CD4-positive, alpha-beta T cell (primary cell): Measurements from ENCODE around the gene CYP26A1. TPM values are rescaled to one million over a fixed set of nuclear protein-coding genes. Genes with fewer than 3 reads are reported as not detected.

Experiments used
- ATAC-seq: fragments of 200-7000 bp; cut with Tn5 transposase; one replicate; pipeline ENCODE4 v1.10.0; 2022; ENCODE audit warnings: mild to moderate bottlenecking; ENCODE audit not compliant: poor library complexity
- CTCF ChIA-PET: fragments of 350-600 bp; sonication (Branson Sonifier 250); formaldehyde crosslinking; loops from one replicate; lab custom pipeline; 2021; ENCODE audit warnings: antibody characterized with exemption, inconsistent platforms; lab: Charles Lee
- POLR2A ChIA-PET: fragments of 350-600 bp; sonication (Branson Sonifier 250); formaldehyde crosslinking; loops from one replicate; lab custom pipeline; 2021; ENCODE audit warnings: antibody characterized with exemption, inconsistent platforms; lab: Charles Lee
- DNase-seq, 14 experiments: peaks; one replicate each; pipeline ENCODE4 v3.0.0-alpha.2; 2013 to 2020; ENCODE audit warnings: mixed read lengths in 2 of 14
- H3K27ac ChIP-seq, 2 donors: one replicate each; pipeline versions ENCODE4 v1.5.1 to v1.7.0; 2013; ENCODE audit warnings: low read length in 2 of 2, low read depth in 1 of 2, mild to moderate bottlenecking in 1 of 2
- H3K27me3 ChIP-seq, 2 experiments: 1 replicate in 1 of 2; 2 replicates in 1 of 2; pipeline versions ENCODE4 v1.6.1 to v1.7.0; 2013; ENCODE audit warnings: low read length in 2 of 2, control low read depth in 1 of 2, mild to moderate bottlenecking in 1 of 2, moderate library complexity in 1 of 2; ENCODE audit not compliant: insufficient read depth in 2 of 2, control insufficient read depth in 1 of 2
- H3K36me3 ChIP-seq: one replicate; pipeline ENCODE4 v1.6.1; 2013; ENCODE audit warnings: low read length, control low read depth; ENCODE audit not compliant: insufficient read depth
- H3K4me1 ChIP-seq: one replicate; pipeline ENCODE4 v1.6.1; 2013; ENCODE audit warnings: low read length, control low read depth; ENCODE audit not compliant: insufficient read depth
- H3K4me3 ChIP-seq: one replicate; pipeline ENCODE4 v1.5.1; 2013; ENCODE audit warnings: mild to moderate bottlenecking, low read length, moderate library complexity
- H3K9me3 ChIP-seq, 2 experiments: 1 replicate in 1 of 2; 2 replicates in 1 of 2; pipeline versions ENCODE4 v1.6.1 to v1.7.0; 2013; ENCODE audit warnings: low read length in 2 of 2, mild to moderate bottlenecking in 2 of 2, control low read depth in 1 of 2, moderate library complexity in 1 of 2; ENCODE audit not compliant: control insufficient read depth in 1 of 2, insufficient read depth in 1 of 2
- H3K27ac Mint-ChIP-seq: one replicate; pipeline ENCODE4 v1.8.0; 2020; ENCODE audit warnings: mixed read lengths
- H3K27me3 Mint-ChIP-seq: one replicate; pipeline ENCODE4 v1.8.0; 2021; ENCODE audit warnings: mixed read lengths
- H3K36me3 Mint-ChIP-seq: one replicate; pipeline ENCODE4 v1.8.0; 2021; ENCODE audit warnings: low read depth, mixed read lengths
- H3K4me1 Mint-ChIP-seq: one replicate; pipeline ENCODE4 v1.8.0; 2021; ENCODE audit warnings: low read depth, mixed read lengths
- H3K4me3 Mint-ChIP-seq: one replicate; pipeline ENCODE4 v1.8.0; 2020; ENCODE audit warnings: mild to moderate bottlenecking, mixed read lengths
- H3K9me3 Mint-ChIP-seq: one replicate; pipeline ENCODE4 v1.8.0; 2020; ENCODE audit warnings: mixed read lengths
- CTCF ChIP-seq: fragments of 200-600 bp; IDR thresholded peaks from one replicate; pipeline ENCODE4 v1.8.0; 2022; ENCODE audit warnings: antibody characterized with exemption, mild to moderate bottlenecking
- intact Hi-C, 2 experiments: fragments of 100-400 bp; cut with DNase I in 1 of 2; cut with micrococcal nuclease in 1 of 2; formaldehyde crosslinking; loops; one replicate each; pipeline versions ENCODE4 v1.15.1 to v1.9.0; 2023 to 2025; cut with DNase I, micrococcal nuclease
- total RNA-seq, 174 experiments: library from RNA in 2 of 174; stranded (reverse) in 2 of 174; gene quantifications; one replicate each; pipeline ENCODE4 v1.2.3 and lab custom pipeline; 2021 to 2026

CYP26A1 gene
- total RNA-seq, 2 experiments from 2014 or later, result not detected

GRCh38 chr10:93106631-93107072, 33.0 kb downstream of the CYP26A1 start:
- intact Hi-C loops, result no loop called here
- Mint-ChIP-seq H3K27ac (no peak overlapping the region), H3K4me3 (no peak overlapping the region), H3K4me1 (no peaks in the 10 kb centered on the region), H3K27me3 (peaks cover 5% of the 10 kb centered on the region), H3K36me3 (no peaks in the 10 kb centered on the region), H3K9me3 (no peaks in the 10 kb centered on the region)
- ChIA-PET CTCF (no interaction called here), POLR2A (no interaction called here)
- Histone ChIP-seq H3K27ac (no peak overlapping the region), H3K9me3 (no peaks in the 10 kb centered on the region), H3K36me3 (no peaks in the 10 kb centered on the region), H3K4me3 (no peak overlapping the region), H3K27me3 (no peaks in the 10 kb centered on the region), H3K4me1 (no peaks in the 10 kb centered on the region)
- DNase-seq (no peak), ATAC-seq (no peak)
- TF ChIP-seq CTCF, result no peak

DNA sequence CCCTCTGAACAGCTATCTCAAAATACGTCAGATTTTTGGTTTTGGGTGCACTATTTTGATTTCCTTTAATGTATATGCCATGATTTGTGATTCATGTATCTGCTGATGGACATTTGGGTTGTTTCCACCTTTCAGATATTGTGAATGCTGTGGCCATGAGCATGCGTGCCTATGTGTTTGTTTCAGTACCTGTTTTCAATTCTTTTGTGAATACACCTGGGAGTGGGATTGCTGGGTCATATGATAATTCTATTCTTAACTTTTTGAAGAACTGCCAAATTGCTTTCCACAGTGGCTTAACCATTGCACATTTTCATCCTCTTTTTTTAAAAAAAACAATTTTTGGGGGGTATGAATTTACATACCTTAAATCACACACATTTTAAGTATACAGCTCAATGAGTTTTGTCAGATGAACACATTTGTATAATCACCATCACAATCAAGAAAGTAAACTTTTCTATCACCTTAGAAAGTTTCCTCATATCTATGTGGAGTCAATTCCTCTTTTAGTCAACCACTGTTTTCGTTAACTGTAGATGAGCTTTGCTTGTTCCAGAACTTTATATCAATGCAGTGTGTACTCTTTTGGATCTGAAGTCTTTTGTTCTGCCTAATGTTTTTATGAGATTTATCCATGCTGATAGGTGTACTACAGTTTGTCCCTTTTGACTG, 36.9 kb downstream of the CYP26A1 start:
- Histone ChIP-seq H3K27ac (no peak overlapping the region), H3K36me3 (no peaks in the 10 kb centered on the region), H3K4me1 (peaks cover 6% of the 10 kb centered on the region), H3K27me3 (no peaks in the 10 kb centered on the region), H3K9me3 (no peaks in the 10 kb centered on the region), H3K4me3 (no peak overlapping the region)
- ChIA-PET CTCF (no interaction called here), POLR2A (no interaction called here)
- Mint-ChIP-seq H3K27me3 (peaks cover 21% of the 10 kb centered on the region), H3K36me3 (no peaks in the 10 kb centered on the region), H3K4me1 (peaks cover 4% of the 10 kb centered on the region), H3K9me3 (no peaks in the 10 kb centered on the region), H3K4me3 (no peak overlapping the region), H3K27ac (no peak overlapping the region)
- intact Hi-C loops, result loop anchor here in 1 of 2 experiments (10.0 kb wide), 1 partner anchor 374 kb away; the partner anchor contains the start of gene MYOF
- ATAC-seq (no peak), DNase-seq (no peak)
- TF ChIP-seq CTCF, result no peak

DNA sequence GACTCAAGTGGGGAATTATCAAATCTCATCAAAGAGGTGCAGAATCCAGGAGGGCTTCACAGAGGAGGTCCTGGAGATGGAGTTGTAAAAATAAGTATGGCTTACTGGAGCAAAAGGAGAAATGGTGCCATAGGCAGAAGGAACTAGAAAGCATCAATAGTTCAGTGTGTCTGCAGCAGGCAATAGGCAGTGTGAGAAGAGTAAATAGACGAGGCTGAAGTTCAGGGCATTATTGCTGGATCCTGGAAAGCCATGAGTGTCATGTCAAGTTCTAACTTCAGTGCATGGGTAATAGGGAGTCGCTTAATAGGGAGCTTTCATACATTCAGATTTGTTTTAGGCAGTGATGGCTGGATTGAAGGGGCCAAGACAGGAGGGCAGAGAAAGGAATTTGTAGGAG, 39.3 kb downstream of the CYP26A1 start:
- peaks cover 14% of the 10 kb centered on the region for H3K4me1 ChIP-seq
- ChIA-PET CTCF (no interaction called here), POLR2A (no interaction called here)
- Mint-ChIP-seq H3K27me3 (peaks cover 21% of the 10 kb centered on the region), H3K4me3 (no peak overlapping the region), H3K9me3 (no peaks in the 10 kb centered on the region), H3K4me1 (peaks cover 13% of the 10 kb centered on the region), H3K36me3 (no peaks in the 10 kb centered on the region), H3K27ac (no peak overlapping the region)
- TF ChIP-seq CTCF, result no peak
- intact Hi-C loops, result loop anchor here in 1 of 2 experiments (10.0 kb wide), 1 partner anchor 372 kb away; the partner anchor contains the start of gene MYOF
- H3K36me3 ChIP-seq, result no peaks in the 10 kb centered on the region
- no peaks in the 10 kb centered on the region for H3K9me3 ChIP-seq
- no peaks in the 10 kb centered on the region for H3K27me3 ChIP-seq
- no peak overlapping the region for H3K27ac ChIP-seq
- ATAC-seq, result no peak
- H3K4me3 ChIP-seq, result no peak overlapping the region
- DNase-seq, result no peak
